Measurements from ENCODE around the gene SSMEM1.
A peak's percentile ranks its signal among the peaks of the same experiment; 100 is the strongest.
"Not testable (repeated sequence)": the region's sequence is repeated elsewhere in the genome, so short reads cannot be mapped to it uniquely, and the experiment has no call there.

The SSMEM1 gene

DNA sequence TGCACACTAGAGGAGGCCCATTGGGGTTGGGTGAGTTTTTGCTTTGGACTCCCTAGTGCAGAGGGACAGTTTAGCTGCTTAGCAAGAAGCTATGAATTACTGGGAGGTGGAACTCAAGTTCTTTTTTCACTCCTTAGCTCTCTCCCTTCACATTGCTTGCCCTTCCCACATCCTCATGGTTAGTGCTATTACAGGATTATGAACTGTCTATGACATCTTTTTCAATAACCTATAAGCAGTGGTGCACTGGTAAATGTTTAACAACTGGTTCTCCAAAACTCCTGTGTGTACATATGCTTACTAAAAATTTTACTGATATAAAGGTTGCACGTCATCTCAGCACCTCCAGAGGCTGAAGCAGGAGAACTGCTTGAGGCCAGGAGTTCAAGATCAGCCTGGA, 6.2 kb downstream of the SSMEM1 start:
- DNase-seq: no peak

DNA sequence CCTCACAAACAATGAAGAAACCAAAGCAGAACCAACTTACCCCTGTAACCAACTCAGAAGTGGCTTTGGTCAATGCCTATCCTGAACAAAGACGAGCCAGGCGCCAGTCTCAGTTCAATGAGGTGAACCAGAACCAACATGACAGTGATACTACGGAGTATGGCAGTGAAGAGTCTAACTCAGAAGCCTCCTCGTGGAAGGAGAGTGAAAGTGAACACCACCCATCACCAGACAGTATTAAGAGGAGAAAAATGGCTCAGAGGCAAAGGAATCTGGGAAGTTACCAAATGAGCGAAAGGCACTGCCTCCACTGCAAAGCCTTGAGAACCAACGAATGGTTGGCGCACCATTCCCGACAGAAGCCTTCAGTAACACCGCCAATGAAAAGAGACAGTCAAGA, 8.4 kb downstream of the SSMEM1 start:
- DNase-seq: no peak

- DNase-seq: no peak
Observed at GRCh38 chr7:130216750-130217149, 9.1 kb downstream of the SSMEM1 start.

GRCh38 chr7:130218806-130219620, 11.4 kb downstream of the SSMEM1 start:
- DNase-seq: no peak

- no peak for DNase-seq
Observed at GRCh38 chr7:130219871-130220270, 12.2 kb downstream of the SSMEM1 start.

DNA sequence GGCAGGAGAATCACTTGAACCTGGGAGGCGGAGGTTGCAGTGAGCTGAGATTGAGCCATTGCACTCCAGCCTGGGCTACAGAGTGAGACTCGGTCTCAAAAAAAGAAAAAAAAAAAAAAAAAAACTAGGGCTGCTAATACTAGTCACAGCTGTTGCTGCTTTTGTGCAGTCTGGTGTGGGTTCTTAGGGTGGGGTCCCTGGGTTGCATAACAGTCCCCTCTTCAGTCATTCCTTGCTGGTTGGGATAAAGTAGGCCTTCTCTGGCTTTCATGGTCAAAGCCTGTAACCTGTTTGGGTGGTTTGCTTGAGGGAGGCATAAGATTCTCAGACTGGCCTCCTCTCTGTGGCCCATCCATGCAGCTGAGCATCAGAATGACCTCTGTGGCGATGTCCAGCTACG, 14.1 kb downstream of the SSMEM1 start:
- no peak for DNase-seq

- DNase-seq: no peak
Observed at GRCh38 chr7:130223646-130224045, 16.0 kb downstream of the SSMEM1 start.

DNA sequence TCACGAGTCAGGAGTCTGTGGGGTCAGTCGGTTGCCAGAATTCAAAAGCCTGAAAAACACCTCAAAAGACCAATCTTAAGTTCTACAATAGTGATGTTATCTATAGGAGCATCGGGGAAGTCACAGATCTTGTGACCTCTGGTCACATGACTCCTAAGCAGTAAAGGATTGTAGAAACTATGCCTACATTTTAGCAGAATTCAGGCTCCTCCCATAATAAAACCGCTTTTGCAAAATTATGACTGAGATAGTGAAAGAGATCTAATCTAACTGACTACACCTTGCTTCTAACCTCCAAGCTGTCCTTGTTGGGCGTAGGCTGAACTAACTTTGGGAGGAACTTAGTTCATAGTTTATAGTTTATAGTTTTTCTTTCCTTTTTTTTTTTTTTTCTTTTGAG, 16.6 kb downstream of the SSMEM1 start:
- DNase-seq: no peak

DNA sequence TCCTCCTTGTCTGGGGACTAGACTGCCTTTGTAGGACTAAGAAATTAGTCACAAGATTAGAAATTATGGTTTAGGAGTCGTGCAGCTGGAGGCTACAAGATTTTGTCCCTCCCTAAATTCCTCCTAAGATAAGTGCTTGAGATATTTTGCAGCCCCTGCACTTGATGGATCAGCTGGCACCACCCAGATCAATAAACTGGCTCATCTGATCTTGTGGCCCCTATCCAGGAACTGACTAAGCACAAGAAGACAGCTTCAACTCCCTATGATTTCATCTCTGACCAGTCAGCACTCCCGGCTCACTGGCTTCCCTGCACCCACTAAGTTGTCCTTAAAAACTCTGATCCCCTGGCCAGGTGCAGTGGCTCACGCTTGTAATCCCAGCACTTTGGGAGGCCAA, 17.3 kb downstream of the SSMEM1 start:
- DNase-seq: peak; percentile 18

DNA sequence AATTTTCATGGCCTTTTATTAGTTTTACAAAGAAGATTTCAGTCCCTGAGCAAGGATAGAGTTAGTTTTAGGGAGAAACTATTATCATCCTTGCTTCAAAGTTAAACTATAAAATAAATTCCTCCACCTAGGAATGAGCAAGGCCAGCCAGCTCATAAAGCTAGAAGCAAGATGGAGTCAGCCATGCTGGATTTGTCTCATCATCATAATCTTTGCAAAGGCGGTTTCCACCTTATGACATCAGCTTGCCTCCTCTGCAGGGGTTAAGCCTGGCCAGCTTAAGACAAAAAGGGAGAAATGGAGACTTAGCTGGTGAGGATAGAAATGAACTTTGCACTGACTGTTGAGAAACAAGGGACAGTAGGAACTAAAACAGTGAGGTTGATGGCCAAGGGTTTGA, 18.7 kb downstream of the SSMEM1 start:
- no peak for DNase-seq

GRCh38 chr7:130227883-130228575, 20.4 kb downstream of the SSMEM1 start:
- DNase-seq: no peak

- no peak for DNase-seq
Observed at GRCh38 chr7:130228840-130229502, 21.3 kb downstream of the SSMEM1 start.

GRCh38 chr7:130229981-130230380, 22.3 kb downstream of the SSMEM1 start:
- not testable (repeated sequence) for DNase-seq

- no peak for DNase-seq
Observed at GRCh38 chr7:130231792-130232191, 24.1 kb downstream of the SSMEM1 start.

GRCh38 chr7:130232209-130232608, 24.5 kb downstream of the SSMEM1 start:
- DNase-seq: no peak

GRCh38 chr7:130234078-130234477, 26.4 kb downstream of the SSMEM1 start:
- DNase-seq: no peak

GRCh38 chr7:130236361-130236760, 28.7 kb downstream of the SSMEM1 start:
- DNase-seq: not testable (repeated sequence)

DNA sequence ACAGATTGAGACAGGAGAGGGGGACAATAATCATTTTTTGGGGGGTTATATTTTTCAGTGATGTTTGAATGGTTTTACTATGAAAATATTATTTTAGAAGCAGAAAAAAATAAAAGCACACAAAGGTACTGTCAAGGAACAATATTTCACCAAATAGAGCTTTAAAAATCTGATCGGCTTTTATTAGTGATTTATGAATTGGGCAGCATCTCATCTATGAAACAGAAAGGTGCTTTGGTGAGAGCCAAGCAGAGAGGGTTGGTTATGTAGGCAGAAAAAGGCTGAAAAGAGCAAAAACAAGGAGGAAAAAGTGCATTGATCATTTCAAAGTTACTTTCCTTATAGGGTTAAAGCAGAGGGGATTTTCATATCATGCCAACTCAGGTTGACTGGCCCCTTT, 32.6 kb downstream of the SSMEM1 start:
- DNase-seq: no peak

GRCh38 chr7:130242198-130243014, 34.7 kb downstream of the SSMEM1 start:
- DNase-seq: peak; percentile 24

DNA sequence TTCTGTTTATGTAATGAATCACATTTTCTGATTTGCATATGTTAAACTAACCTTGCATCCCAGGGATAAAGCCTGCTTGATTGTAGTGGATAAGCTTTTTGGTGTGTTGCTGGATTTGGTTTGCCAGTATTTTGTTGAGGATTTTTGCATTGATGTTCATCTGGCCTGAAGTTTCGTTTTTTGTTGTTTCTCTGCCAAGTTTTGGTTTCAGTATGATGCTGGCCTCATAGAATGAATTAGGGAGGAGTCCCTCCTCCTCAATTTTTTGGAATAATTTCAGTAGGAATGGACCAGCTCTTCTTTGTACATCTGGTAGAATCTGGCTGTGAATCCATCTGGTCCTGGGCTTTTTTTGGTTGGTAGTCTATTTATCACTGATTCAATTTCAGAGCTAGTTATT, 35.8 kb downstream of the SSMEM1 start:
- not testable (repeated sequence) for DNase-seq

DNA sequence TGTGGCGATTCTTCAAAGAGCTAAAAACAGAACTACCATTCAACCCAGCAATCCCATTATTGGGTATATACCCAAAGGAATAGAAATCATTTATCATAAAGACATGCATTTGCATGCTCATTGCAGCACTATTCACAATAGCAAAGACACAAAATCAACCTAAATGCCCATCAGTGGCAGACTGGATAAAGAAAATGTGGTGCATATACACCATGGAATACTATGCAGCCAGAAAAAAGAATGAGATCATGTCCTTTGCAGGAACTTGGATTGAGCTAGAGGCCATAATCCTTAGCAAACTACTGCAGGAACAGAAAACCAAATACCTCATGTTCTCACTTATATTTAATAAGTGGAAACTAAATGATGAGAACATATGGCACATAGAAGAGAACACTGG, 38.8 kb downstream of the SSMEM1 start:
- DNase-seq: not testable (repeated sequence)

- not testable (repeated sequence) for DNase-seq
Observed at GRCh38 chr7:130248842-130249241, 41.2 kb downstream of the SSMEM1 start.

DNA sequence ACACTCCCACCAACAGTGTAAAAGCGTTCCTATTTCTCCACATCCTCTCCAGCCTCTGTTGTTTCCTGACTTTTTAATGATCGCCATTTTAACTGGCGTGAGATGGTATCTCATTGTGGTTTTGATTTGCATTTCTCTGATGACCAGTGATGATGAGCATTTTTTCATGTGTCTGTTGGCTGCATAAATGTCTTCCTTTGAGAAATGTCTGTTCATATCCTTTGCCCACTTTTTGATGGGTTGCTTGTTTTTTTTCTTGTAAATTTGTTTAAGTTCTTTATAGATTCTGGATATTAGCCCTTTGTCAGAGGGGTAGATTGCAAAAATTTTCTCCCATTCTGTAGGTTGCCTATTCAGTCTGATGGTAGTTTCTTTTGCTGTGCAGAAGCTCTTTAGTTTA, 42.0 kb downstream of the SSMEM1 start:
- not testable (repeated sequence) for DNase-seq
